PC-9 (cell line): ENCODE results near the gene EMC6.

Experiments
- EZH2 ChIP-seq: fragments of 200-600 bp; sonication (generic); IDR thresholded peaks from 2 replicates; pipeline ENCODE4 v1.8.0; 2017; ENCODE audit warnings: antibody characterized with exemption, low read depth
- TF ChIP-seq, protein P1 (sequence below): fragments of 200-600 bp; sonication (generic); conservative IDR thresholded peaks from 2 replicates; pipeline ENCODE4 v1.6.1; 2017; ENCODE audit warnings: mixed run types, antibody characterized with exemption, mild to moderate bottlenecking, moderate library complexity

GRCh38 chr17:3688027-3688553, 19.5 kb downstream of the EMC6 start:
- TF ChIP-seq, protein P1, sequence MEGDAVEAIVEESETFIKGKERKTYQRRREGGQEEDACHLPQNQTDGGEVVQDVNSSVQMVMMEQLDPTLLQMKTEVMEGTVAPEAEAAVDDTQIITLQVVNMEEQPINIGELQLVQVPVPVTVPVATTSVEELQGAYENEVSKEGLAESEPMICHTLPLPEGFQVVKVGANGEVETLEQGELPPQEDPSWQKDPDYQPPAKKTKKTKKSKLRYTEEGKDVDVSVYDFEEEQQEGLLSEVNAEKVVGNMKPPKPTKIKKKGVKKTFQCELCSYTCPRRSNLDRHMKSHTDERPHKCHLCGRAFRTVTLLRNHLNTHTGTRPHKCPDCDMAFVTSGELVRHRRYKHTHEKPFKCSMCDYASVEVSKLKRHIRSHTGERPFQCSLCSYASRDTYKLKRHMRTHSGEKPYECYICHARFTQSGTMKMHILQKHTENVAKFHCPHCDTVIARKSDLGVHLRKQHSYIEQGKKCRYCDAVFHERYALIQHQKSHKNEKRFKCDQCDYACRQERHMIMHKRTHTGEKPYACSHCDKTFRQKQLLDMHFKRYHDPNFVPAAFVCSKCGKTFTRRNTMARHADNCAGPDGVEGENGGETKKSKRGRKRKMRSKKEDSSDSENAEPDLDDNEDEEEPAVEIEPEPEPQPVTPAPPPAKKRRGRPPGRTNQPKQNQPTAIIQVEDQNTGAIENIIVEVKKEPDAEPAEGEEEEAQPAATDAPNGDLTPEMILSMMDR = no peak
- TF ChIP-seq EZH2 = no peak
